ENCODE data around the gene SLC43A1. TPM values are rescaled to one million over a fixed set of nuclear protein-coding genes. Genes with fewer than 3 reads are reported as not detected.

SLC43A1 gene
- total and polyA plus RNA-seq, 4 experiments from 2014 or later: 14.8 to 21.7 (median 18.6) TPM

DNA sequence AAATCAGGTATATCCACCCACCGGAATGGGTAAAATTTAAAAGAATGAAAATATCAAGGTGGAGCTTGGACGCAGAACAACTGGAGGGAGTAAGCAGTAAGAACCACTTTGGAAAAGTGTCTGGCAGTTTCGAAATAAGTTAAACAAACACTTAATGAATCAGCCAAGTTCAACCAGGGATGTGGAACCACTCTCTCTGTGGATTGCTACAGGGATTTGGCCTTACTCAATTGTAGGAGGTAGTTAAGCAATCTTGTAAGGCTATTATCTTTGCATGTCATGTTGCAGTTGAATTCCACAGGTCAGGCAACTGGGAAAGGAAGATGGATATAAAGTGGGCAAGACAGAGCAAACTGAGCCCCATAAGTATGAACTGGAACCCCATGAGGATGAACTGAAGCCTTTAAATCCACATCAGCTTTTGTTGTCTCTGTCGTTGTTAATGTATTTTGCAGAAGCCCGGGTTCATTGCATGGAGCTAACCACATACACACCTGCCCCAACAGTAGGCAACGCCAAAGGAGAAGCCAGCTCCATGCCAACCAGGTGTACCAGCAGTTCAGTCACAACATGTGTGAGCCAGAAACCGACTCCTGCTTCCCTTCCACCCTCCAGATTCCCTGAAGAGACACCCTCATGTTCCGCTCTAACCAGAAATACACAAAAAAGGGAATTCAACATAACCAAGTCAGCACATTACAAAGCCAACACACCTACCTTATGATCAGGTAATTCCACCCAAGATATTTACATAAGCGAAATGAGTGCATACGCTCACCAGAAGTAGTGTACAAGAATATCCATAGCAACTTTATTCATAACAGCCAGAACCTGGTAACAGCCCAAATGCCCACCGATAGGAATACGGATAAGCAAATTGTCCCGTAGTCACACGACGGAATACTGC lies 80.6 kb downstream of the SLC43A1 start:
- H3K36me3 ChIP-seq (ENCODE audit: insufficient read depth, low read length): no peaks in the 10 kb centered on the region
- H3K4me1 Mint-ChIP-seq: no peaks in the 10 kb centered on the region
- POLR2A ChIA-PET (ENCODE audit: partially characterized antibody): no interaction called here
- no peak overlapping the region for H3K27ac ChIP-seq (ENCODE audit: low read depth, low read length)
- H3K4me3 Mint-ChIP-seq: no peak overlapping the region
- no peaks in the 10 kb centered on the region for H3K27me3 ChIP-seq (ENCODE audit: insufficient read depth, low read length)
- no peak overlapping the region for H3K27ac Mint-ChIP-seq
- no peaks in the 10 kb centered on the region for H3K4me1 ChIP-seq (ENCODE audit: insufficient read depth, low read length)
- DNase-seq: no peak
- no peak overlapping the region for H3K4me3 ChIP-seq (ENCODE audit: low read length in 2 of 2)
- no peaks in the 10 kb centered on the region for H3K9me3 ChIP-seq (ENCODE audit: control insufficient read depth in 1 of 2, low read length in 2 of 2)
- peaks cover 0 to 2% of the 10 kb centered on the region in 2 donors for H3K27me3 Mint-ChIP-seq
- no peaks in the 10 kb centered on the region for H3K9me3 Mint-ChIP-seq
- CTCF ChIA-PET (ENCODE audit: partially characterized antibody): interaction anchor here (0.9 to 1.6 kb wide), 3 partner anchors 23 to 90 kb away, joined by 3 to 4 read pairs (median 4); no protein-coding TSS in a partner anchor
- no peaks in the 10 kb centered on the region for H3K36me3 Mint-ChIP-seq
- intact Hi-C loops (cut with micrococcal nuclease): no loop called here

Other genes starting within 250 kb of the SLC43A1 start
- 10 to 100 TPM; 17.2 to 23.7 TPM for gene TNKS1BP1, start 190.8 kb downstream of the SLC43A1 start, total RNA-seq
- gene TNKS1BP1, start 190.8 kb downstream of the SLC43A1 start, polyA plus RNA-seq: 1 to 10 TPM in 1 of 2 donors, under 1 TPM in 1; 0.52 to 4.7 TPM
- 10 to 100 TPM; 69.0 to 74.3 TPM for gene SSRP1, start 179.8 kb downstream of the SLC43A1 start, total RNA-seq
- 10 to 100 TPM; 19.6 to 42.2 TPM for gene SSRP1, start 179.8 kb downstream of the SLC43A1 start, polyA plus RNA-seq
- gene P2RX3, start 177.3 kb downstream of the SLC43A1 start, total RNA-seq: not detected
- gene P2RX3, start 177.3 kb downstream of the SLC43A1 start, polyA plus RNA-seq: not detected
- gene PRG3, start 134.6 kb downstream of the SLC43A1 start, total RNA-seq: not detected
- not detected for gene PRG3, start 134.6 kb downstream of the SLC43A1 start, polyA plus RNA-seq
- under 1 TPM in 1 of 2 experiments, not detected in 1; 0.25 TPM for gene PRG2, start 125.1 kb downstream of the SLC43A1 start, total RNA-seq
- gene PRG2, start 125.1 kb downstream of the SLC43A1 start, polyA plus RNA-seq: not detected
- 10 to 100 TPM; 15.1 to 15.6 TPM for gene SLC43A3, start 88.6 kb downstream of the SLC43A1 start, total RNA-seq
- gene SLC43A3, start 88.6 kb downstream of the SLC43A1 start, polyA plus RNA-seq: 10 to 100 TPM; 17.7 to 18.5 TPM
- gene RTN4RL2, start 55.2 kb downstream of the SLC43A1 start, total RNA-seq: under 1 TPM in 1 of 2 experiments, not detected in 1; 0.17 TPM
- gene RTN4RL2, start 55.2 kb downstream of the SLC43A1 start, polyA plus RNA-seq: under 1 TPM in 1 of 2 donors, not detected in 1; 0.40 TPM
- 10 to 100 TPM; 30.4 to 34.6 TPM for gene TIMM10, start 15.1 kb upstream of the SLC43A1 start, total RNA-seq
- 10 to 100 TPM; 53.1 to 62.1 TPM for gene TIMM10, start 15.1 kb upstream of the SLC43A1 start, polyA plus RNA-seq
- not detected for gene SMTNL1, start 21.9 kb upstream of the SLC43A1 start, total RNA-seq
- gene SMTNL1, start 21.9 kb upstream of the SLC43A1 start, polyA plus RNA-seq: under 1 TPM in 1 of 2 donors, not detected in 1; 0.55 TPM
- 10 to 100 TPM; 79.7 to 82.9 TPM for gene UBE2L6, start 52.0 kb upstream of the SLC43A1 start, total RNA-seq
- 100 to 1,000 TPM; 257 to 320 TPM for gene UBE2L6, start 52.0 kb upstream of the SLC43A1 start, polyA plus RNA-seq
- not detected for gene SERPING1, start 82.0 kb upstream of the SLC43A1 start, total RNA-seq
- not detected for gene SERPING1, start 82.0 kb upstream of the SLC43A1 start, polyA plus RNA-seq
- gene YPEL4, start 134.2 kb upstream of the SLC43A1 start, total RNA-seq: 10 to 100 TPM; 11.8 to 12.6 TPM
- under 1 TPM in 1 of 2 donors, not detected in 1; 0.23 TPM for gene YPEL4, start 134.2 kb upstream of the SLC43A1 start, polyA plus RNA-seq
- gene CLP1, start 142.1 kb upstream of the SLC43A1 start, total RNA-seq: 10 to 100 TPM; 14.1 to 16.0 TPM
- 10 to 100 TPM in 1 of 2 donors, 1 to 10 TPM in 1; 9.6 to 22.5 TPM for gene CLP1, start 142.1 kb upstream of the SLC43A1 start, polyA plus RNA-seq
- 10 to 100 TPM; 73.2 to 75.8 TPM for gene ZDHHC5, start 152.4 kb upstream of the SLC43A1 start, total RNA-seq
- 10 to 100 TPM; 30.4 to 44.6 TPM for gene ZDHHC5, start 152.4 kb upstream of the SLC43A1 start, polyA plus RNA-seq
- 10 to 100 TPM; 15.2 TPM for gene MED19, start 196.5 kb upstream of the SLC43A1 start, total RNA-seq
- gene MED19, start 196.5 kb upstream of the SLC43A1 start, polyA plus RNA-seq: 10 to 100 TPM; 17.4 to 20.2 TPM
- gene TMX2, start 196.9 kb upstream of the SLC43A1 start, total RNA-seq: 10 to 100 TPM; 63.6 to 67.1 TPM
- 10 to 100 TPM; 77.9 to 88.5 TPM for gene TMX2, start 196.9 kb upstream of the SLC43A1 start, polyA plus RNA-seq
- 100 to 1,000 TPM; 102 to 113 TPM for gene SELENOH, start 225.8 kb upstream of the SLC43A1 start, total RNA-seq
- gene SELENOH, start 225.8 kb upstream of the SLC43A1 start, polyA plus RNA-seq: 100 to 1,000 TPM; 186 to 223 TPM
- not detected for gene BTBD18, start 236.1 kb upstream of the SLC43A1 start, total RNA-seq
- gene BTBD18, start 236.1 kb upstream of the SLC43A1 start, polyA plus RNA-seq: under 1 TPM; 0.34 to 0.44 TPM
- 10 to 100 TPM; 10.3 to 11.1 TPM for gene CTNND1, start 246.1 kb upstream of the SLC43A1 start, total RNA-seq
- gene CTNND1, start 246.1 kb upstream of the SLC43A1 start, polyA plus RNA-seq: 1 to 10 TPM in 1 of 2 donors, under 1 TPM in 1; 0.91 to 1.6 TPM